HG03575 (cell line): ENCODE data around the gene DYNC1LI1.

Source experiments
- ATAC-seq: cut with Tn5 transposase; IDR thresholded peaks from one replicate; pipeline ENCODE4 v1.9.1; 2021; ENCODE audit not compliant: unreplicated experiment, insufficient number of reproducible peaks, low FRiP score; ENCODE audit errors: extremely low read depth

The DYNC1LI1 gene

GRCh38 chr3:32570421-32571191 is at the start of gene DYNC1LI1:
DYNC1LI1 (minus strand) TSS chr3:32570858; CDS start chr3:32570770, 88 bp downstream.
- ATAC-seq: peak; percentile 54

GRCh38 chr3:32619395-32619794 is 48.7 kb upstream of the DYNC1LI1 start:
- ATAC-seq: no peak

GRCh38 chr3:32616267-32616962 is 45.8 kb upstream of the DYNC1LI1 start:
- ATAC-seq: no peak

GRCh38 chr3:32614956-32615355 is 44.3 kb upstream of the DYNC1LI1 start:
- ATAC-seq: no peak

GRCh38 chr3:32613183-32613582 is 42.5 kb upstream of the DYNC1LI1 start:
- no peak for ATAC-seq

GRCh38 chr3:32612547-32612946 is 41.9 kb upstream of the DYNC1LI1 start:
- no peak for ATAC-seq

- ATAC-seq: no peak
These were observed 36.9 kb upstream of the DYNC1LI1 start for GRCh38 chr3:32607522-32607921.

- ATAC-seq: no peak
These were observed 36.3 kb upstream of the DYNC1LI1 start for GRCh38 chr3:32606960-32607359.

- ATAC-seq: no peak
These were observed 35.6 kb upstream of the DYNC1LI1 start for GRCh38 chr3:32606277-32606676.

- ATAC-seq: no peak
These were observed 32.4 kb upstream of the DYNC1LI1 start for GRCh38 chr3:32603064-32603463.

GRCh38 chr3:32602206-32602605 is 31.5 kb upstream of the DYNC1LI1 start:
- ATAC-seq: no peak

- no peak for ATAC-seq
These were observed 31.1 kb upstream of the DYNC1LI1 start for GRCh38 chr3:32601722-32602121.

- no peak for ATAC-seq
These were observed 27.0 kb upstream of the DYNC1LI1 start for GRCh38 chr3:32597656-32598055.

- no peak for ATAC-seq
These were observed 26.3 kb upstream of the DYNC1LI1 start for GRCh38 chr3:32596909-32597369.

GRCh38 chr3:32596282-32596908 is 25.7 kb upstream of the DYNC1LI1 start:
- ATAC-seq: no peak

- no peak for ATAC-seq
These were observed 24.7 kb upstream of the DYNC1LI1 start for GRCh38 chr3:32595323-32595722.

- ATAC-seq: no peak
These were observed 23.4 kb upstream of the DYNC1LI1 start for GRCh38 chr3:32593903-32594525.

GRCh38 chr3:32592696-32593353 is 22.2 kb upstream of the DYNC1LI1 start:
- ATAC-seq: no peak

GRCh38 chr3:32592011-32592410 is 21.4 kb upstream of the DYNC1LI1 start:
- ATAC-seq: no peak
